HepG2 (cell line): Measurements from ENCODE around the gene TEAD1. TPM values are rescaled to one million over a fixed set of nuclear protein-coding genes. Genes with fewer than 3 reads are reported as not detected.

ENCODE experiments used
- CHCHD3 ChIP-seq: sonication (generic); formaldehyde crosslinking; IDR thresholded peaks from 2 replicates; pipeline ENCODE4 v1.8.0; 2022; ENCODE audit warnings: mild to moderate bottlenecking, missing genetic modification reagents, moderate library complexity
- HCFC1 ChIP-seq: fragments of 150-350 bp; IDR thresholded peaks from 2 replicates; pipeline ENCODE4 v1.6.1; 2014; ENCODE audit warnings: low read depth, low read length
- HNRNPK ChIP-seq: fragments of 200-400 bp; formaldehyde crosslinking; IDR thresholded peaks from 2 replicates; pipeline ENCODE4 v1.6.1; 2018; ENCODE audit warnings: low read length, low read depth, moderate library complexity, mild to moderate bottlenecking; ENCODE audit not compliant: poor library complexity, severe bottlenecking
- MLXIP ChIP-seq: sonication (generic); formaldehyde crosslinking; IDR thresholded peaks from 2 replicates; pipeline ENCODE4 v1.9.0; 2021; ENCODE audit warnings: missing genetic modification reagents, borderline replicate concordance
- NFRKB ChIP-seq: fragments of 450-650 bp; IDR thresholded peaks from 2 replicates; pipeline ENCODE4 v1.6.1; 2017
- RELA ChIP-seq: sonication (generic); formaldehyde crosslinking; IDR thresholded peaks from 2 replicates; pipeline ENCODE4 v1.4.0; 2020; ENCODE audit warnings: missing genetic modification reagents
- SETDB1 ChIP-seq: sonication (generic); formaldehyde crosslinking; IDR thresholded peaks from 2 replicates; pipeline ENCODE4 v1.5.1; 2020; ENCODE audit warnings: missing genetic modification reagents, mild to moderate bottlenecking, borderline replicate concordance
- STAT5B ChIP-seq: sonication (generic); formaldehyde crosslinking; IDR thresholded peaks from 2 replicates; pipeline ENCODE4 v1.4.0; 2020; ENCODE audit warnings: missing genetic modification reagents
- TAF15 ChIP-seq: fragments of 200-400 bp; formaldehyde crosslinking; IDR thresholded peaks from one replicate; pipeline ENCODE4 v1.6.1; 2018; ENCODE audit warnings: mild to moderate bottlenecking, low read depth, low read length; ENCODE audit not compliant: poor library complexity, severe bottlenecking
- TGIF2 ChIP-seq: IDR thresholded peaks from 2 replicates; pipeline ENCODE4 v1.6.1; 2016; ENCODE audit warnings: control low read depth, missing compliant biosample characterization
- THAP7 ChIP-seq: sonication (generic); formaldehyde crosslinking; IDR thresholded peaks from 2 replicates; pipeline ENCODE4 v1.8.1; 2023; ENCODE audit warnings: mild to moderate bottlenecking, missing genetic modification reagents
- ZBTB4 ChIP-seq: sonication (generic); formaldehyde crosslinking; IDR thresholded peaks from 2 replicates; pipeline ENCODE4 v1.4.0; 2020; ENCODE audit warnings: missing genetic modification reagents, mild to moderate bottlenecking, borderline replicate concordance
- ZEB1 ChIP-seq: IDR thresholded peaks from 2 replicates; pipeline ENCODE4 v1.6.1; 2012; ENCODE audit warnings: mild to moderate bottlenecking, low read depth, inconsistent platforms; ENCODE audit not compliant: insufficient replicate concordance
- ZFP91 ChIP-seq: sonication (generic); formaldehyde crosslinking; IDR thresholded peaks from 2 replicates; pipeline ENCODE4 v1.9.0; 2022; ENCODE audit warnings: missing genetic modification reagents, mild to moderate bottlenecking, borderline replicate concordance
- ZNF232 ChIP-seq: sonication (generic); formaldehyde crosslinking; IDR thresholded peaks from 2 replicates; pipeline ENCODE4 v1.4.0; 2020; ENCODE audit warnings: missing genetic modification reagents, borderline replicate concordance
- ZNF234 ChIP-seq: sonication (generic); formaldehyde crosslinking; conservative IDR thresholded peaks from 2 replicates; pipeline ENCODE4 v1.5.1; 2020; ENCODE audit warnings: mild to moderate bottlenecking, missing genetic modification reagents
- ZNF335 ChIP-seq: sonication (generic); formaldehyde crosslinking; IDR thresholded peaks from 2 replicates; pipeline ENCODE4 v1.4.0; 2020; ENCODE audit warnings: missing genetic modification reagents
- ZNF468 ChIP-seq: sonication (generic); formaldehyde crosslinking; IDR thresholded peaks from 2 replicates; pipeline ENCODE4 v1.8.0; 2022; ENCODE audit warnings: mild to moderate bottlenecking, moderate library complexity, missing genetic modification reagents
- ZNF703 ChIP-seq: sonication (generic); formaldehyde crosslinking; IDR thresholded peaks from 2 replicates; pipeline ENCODE4 v1.5.1; 2020; ENCODE audit warnings: missing genetic modification reagents, mild to moderate bottlenecking, moderate library complexity, borderline replicate concordance
- ZNF775 ChIP-seq: sonication (generic); formaldehyde crosslinking; IDR thresholded peaks from 2 replicates; pipeline ENCODE4 v1.4.0; 2020; ENCODE audit warnings: missing genetic modification reagents, mild to moderate bottlenecking, moderate library complexity, borderline replicate concordance
- ZNF816 ChIP-seq: sonication (generic); formaldehyde crosslinking; IDR thresholded peaks from 2 replicates; pipeline ENCODE4 v1.8.0; 2022; ENCODE audit warnings: missing genetic modification reagents, mild to moderate bottlenecking, borderline replicate concordance
- ZNF891 ChIP-seq: sonication (generic); formaldehyde crosslinking; IDR thresholded peaks from 2 replicates; pipeline ENCODE4 v1.5.0; 2020; ENCODE audit warnings: mild to moderate bottlenecking, missing genetic modification reagents
- polyA plus RNA-seq, 8 experiments: library from polyadenylated mRNA; depleted of rRNA in 3 of 8; stranded (reverse) in 7 of 8; unstranded in 1 of 8; fragments of >200 nt; fragmentation: Illumina TruSeq in 4 of 8; extraction: Trizol in 4 of 8; gene quantifications; 2 replicates each; pipeline versions ENCODE4 v1.2.1 to v1.2.3, GENCODE V29; 2011 to 2016; ENCODE audit warnings: low read depth in 4 of 8, missing spikeins in 1 of 8, mixed read lengths in 1 of 8; ENCODE audit not compliant: insufficient read depth in 1 of 8
- total RNA-seq, 5 experiments: library from RNA; depleted of rRNA; stranded (reverse); fragments of >200 nt; fragmentation: Illumina TruSeq; extraction: Trizol; gene quantifications; 2 replicates each; pipeline ENCODE4 v1.2.3, GENCODE V29; 2016; ENCODE audit warnings: low read depth in 1 of 5

The TEAD1 gene
- total and polyA plus RNA-seq, 2 of the 13 experiments (the other 11 are each of a cell fraction or from before 2014, with no cell fraction given), result 20.1 to 30.5 TPM

- TF ChIP-seq RELA (CRISPR knock-in tag), result no peak
- no peak for TF ChIP-seq TAF15
- TF ChIP-seq TGIF2 (CRISPR knock-in tag), result peak; percentile 28; the same call in 1 of the 2 replicates
- TF ChIP-seq ZNF775 (CRISPR knock-in tag), result 0 out of 2 replicates have a peak, but pooled peaks have one; percentile 38
- peak; percentile 76 for TF ChIP-seq ZFP91 (CRISPR knock-in tag)
- no peak for TF ChIP-seq STAT5B (CRISPR knock-in tag)
- no peak for TF ChIP-seq ZNF335
- no peak for TF ChIP-seq HNRNPK
- no peak for TF ChIP-seq HCFC1
- TF ChIP-seq ZNF891 (CRISPR knock-in tag), result no peak
- TF ChIP-seq MLXIP (CRISPR knock-in tag), result no peak
- TF ChIP-seq ZNF234 (CRISPR knock-in tag), result no peak
- TF ChIP-seq ZNF816 (CRISPR knock-in tag), result peak; percentile 94; the same call in 1 of the 2 replicates
- no peak for TF ChIP-seq ZNF468 (CRISPR knock-in tag)
- no peak for TF ChIP-seq CHCHD3 (CRISPR knock-in tag)
- TF ChIP-seq NFRKB, result no peak
- TF ChIP-seq ZNF232 (CRISPR knock-in tag), result peak; percentile 54; the same call in 1 of the 2 replicates
- peak; percentile 94 for TF ChIP-seq ZBTB4
- TF ChIP-seq SETDB1 (CRISPR knock-in tag), result no peak
- TF ChIP-seq ZEB1, result peak; percentile 91
- no peak for TF ChIP-seq ZNF703 (CRISPR knock-in tag)
- TF ChIP-seq THAP7 (CRISPR knock-in tag), result no peak
Measured at GRCh38 chr11:12802418-12803085, 128.3 kb downstream of the TEAD1 start (continued).
